ENCODE results near the gene NMU.

DNA sequence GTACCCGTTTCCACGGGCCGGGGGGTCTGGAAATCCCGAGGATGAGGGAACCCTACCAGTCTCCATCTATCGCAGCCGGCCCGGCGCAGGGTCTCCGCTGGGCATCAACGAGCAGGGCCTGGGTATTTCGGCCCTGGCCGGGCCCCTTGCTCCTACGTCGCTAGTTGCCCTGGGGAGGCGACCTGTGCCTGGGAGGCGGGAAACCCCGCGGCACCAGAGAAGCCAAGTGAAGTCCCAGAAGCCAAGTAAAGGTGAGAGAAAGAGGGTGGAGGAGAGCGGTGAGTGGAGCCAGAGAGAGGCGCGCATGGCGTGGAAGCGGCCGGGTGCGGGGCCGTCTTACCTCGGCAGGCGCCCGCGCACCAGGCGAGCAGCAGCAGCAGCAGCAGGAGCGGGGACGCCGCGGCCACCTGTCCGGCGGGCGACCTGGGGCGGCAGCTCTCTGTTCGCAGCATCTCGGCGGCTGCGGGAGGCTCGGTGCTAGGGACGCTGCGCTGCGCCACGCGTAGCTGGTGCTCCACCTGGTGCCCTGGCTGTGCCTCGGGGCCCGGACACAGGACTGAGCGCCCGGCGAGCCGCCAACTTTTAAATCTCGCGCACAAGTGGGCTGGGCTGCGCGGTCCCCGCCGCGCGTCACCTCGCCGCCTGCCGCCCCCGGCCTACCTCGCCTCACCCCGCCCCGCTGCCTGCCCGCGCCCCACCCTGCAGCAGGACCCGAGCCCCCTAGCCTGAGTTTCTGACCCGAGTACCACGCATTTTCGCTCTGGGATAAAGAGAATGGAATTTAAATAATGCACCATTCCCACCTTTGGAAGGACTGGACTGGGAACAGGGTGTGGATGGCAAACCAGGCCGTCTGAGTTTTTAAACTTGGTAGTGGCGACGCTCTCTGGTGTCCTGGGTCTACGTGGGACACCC lies at the start of gene NMU:
- TF ChIP-seq, protein P1, sequence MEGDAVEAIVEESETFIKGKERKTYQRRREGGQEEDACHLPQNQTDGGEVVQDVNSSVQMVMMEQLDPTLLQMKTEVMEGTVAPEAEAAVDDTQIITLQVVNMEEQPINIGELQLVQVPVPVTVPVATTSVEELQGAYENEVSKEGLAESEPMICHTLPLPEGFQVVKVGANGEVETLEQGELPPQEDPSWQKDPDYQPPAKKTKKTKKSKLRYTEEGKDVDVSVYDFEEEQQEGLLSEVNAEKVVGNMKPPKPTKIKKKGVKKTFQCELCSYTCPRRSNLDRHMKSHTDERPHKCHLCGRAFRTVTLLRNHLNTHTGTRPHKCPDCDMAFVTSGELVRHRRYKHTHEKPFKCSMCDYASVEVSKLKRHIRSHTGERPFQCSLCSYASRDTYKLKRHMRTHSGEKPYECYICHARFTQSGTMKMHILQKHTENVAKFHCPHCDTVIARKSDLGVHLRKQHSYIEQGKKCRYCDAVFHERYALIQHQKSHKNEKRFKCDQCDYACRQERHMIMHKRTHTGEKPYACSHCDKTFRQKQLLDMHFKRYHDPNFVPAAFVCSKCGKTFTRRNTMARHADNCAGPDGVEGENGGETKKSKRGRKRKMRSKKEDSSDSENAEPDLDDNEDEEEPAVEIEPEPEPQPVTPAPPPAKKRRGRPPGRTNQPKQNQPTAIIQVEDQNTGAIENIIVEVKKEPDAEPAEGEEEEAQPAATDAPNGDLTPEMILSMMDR (IDR thresholded peaks at IDR 0.05): no peak
- no peak for TF ChIP-seq POLR2AphosphoS5 (IDR thresholded peaks at IDR 0.05)
